DMS53 treated with DMSO at 0.1 percent for 48 hours (cell line): ENCODE results near the gene PQBP1.

Experiments used
- DNase-seq: peaks from one replicate; lab custom pipeline; 2025; ENCODE audit not compliant: unreplicated experiment; lab: John Stamatoyannopoulos, UW

Gene PQBP1

DNA sequence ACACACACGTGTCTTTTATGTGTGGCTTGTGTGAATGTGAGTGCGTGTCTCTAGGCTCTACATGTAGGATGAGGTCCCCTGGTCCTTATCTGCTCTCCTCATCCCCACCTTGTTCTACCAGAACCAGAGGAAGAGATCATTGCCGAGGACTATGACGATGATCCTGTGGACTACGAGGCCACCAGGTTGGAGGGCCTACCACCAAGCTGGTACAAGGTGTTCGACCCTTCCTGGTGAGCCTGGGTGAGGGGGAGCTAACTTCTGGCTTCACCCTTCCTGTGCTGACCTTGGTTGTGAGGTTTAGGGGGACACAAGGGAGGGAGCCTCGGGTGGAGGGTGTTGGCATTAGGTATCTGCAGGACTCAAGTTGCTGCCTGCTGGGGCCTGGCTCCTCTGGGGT is 3.3 kb downstream of the PQBP1 start:
- DNase-seq, result no peak

DNA sequence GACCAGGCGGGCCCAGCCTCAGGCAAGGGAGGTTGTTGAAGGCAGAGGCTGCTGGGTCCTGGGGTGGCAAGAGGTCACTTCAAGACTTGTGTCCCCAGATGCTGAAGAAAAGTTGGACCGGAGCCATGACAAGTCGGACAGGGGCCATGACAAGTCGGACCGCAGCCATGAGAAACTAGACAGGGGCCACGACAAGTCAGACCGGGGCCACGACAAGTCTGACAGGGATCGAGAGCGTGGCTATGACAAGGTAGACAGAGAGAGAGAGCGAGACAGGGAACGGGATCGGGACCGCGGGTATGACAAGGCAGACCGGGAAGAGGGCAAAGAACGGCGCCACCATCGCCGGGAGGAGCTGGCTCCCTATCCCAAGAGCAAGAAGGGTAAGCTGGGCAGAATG is 4.4 kb downstream of the PQBP1 start:
- DNase-seq, result no peak

DNA sequence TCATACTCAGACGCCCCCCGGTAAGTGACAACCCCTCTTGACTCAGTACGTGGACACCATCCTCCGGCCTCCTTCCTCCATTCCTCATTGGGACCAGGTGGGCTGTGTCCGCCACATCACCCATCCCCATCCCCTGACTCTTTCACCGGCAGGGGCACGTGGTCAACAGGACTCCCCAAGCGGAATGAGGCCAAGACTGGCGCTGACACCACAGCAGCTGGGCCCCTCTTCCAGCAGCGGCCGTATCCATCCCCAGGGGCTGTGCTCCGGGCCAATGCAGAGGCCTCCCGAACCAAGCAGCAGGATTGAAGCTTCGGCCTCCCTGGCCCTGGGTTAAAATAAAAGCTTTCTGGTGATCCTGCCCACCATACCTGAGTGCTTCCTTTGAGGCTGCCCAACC is 5.0 kb downstream of the PQBP1 start:
- no peak for DNase-seq

DNA sequence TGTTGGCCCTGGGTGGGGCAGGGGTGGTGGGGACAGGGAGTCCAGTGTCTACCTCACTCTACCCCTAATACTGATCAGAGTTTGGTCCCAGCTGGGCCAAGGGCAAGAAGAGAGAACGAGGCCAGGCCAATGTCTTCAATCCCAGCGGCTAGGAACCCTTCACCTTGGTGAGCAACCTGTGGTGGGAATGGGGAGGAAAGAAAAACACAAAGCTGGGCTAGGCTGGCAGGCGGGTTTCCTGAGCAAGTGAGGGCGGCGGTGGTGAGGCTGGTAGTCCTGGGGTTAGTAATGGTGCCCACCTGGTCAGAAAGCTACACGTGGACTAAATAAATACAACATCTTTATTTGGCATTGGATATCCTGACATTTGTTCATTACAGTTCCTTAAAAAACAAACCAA is 5.6 kb downstream of the PQBP1 start:
- no peak for DNase-seq

DNA sequence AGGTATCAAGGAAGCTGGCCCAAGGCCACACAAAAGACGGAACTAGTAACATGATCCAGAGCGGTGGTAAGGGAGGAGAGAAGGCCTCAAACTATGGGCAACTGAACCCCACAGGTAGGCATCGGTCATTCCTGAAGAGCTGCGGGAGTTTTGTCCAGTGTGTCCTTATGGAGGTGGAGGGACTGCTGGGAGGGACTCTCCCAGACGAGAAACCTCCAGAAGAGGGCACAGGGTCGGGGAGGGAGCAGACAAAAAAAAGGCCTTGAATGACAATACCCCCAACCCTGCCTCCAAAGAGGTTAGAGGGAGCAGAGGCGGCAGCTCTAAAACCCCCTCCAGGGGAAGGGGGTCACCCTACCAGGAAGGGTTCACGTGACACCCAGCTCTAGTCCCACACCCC is 6.5 kb downstream of the PQBP1 start:
- no peak for DNase-seq

DNA sequence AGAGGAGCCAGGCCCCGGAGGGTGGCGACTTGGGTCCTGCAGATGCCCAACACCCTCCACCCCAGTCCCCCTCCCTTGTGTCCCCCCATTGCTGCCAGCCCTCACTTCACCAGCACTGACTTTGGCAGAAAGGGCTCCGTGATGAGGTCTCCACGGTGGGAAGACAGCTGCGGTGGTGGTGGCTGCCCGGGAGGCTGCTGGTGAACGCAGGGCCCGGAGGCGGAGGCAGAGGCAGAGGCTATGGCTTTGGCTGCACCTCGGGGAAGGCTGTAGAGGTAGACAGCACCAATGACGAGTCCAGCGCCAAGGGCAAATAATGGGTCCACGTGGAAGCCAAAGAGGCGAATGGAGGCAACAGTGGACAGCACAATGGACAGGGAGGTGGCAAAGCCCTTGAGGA is 6.9 kb downstream of the PQBP1 start:
- no peak for DNase-seq

DNA sequence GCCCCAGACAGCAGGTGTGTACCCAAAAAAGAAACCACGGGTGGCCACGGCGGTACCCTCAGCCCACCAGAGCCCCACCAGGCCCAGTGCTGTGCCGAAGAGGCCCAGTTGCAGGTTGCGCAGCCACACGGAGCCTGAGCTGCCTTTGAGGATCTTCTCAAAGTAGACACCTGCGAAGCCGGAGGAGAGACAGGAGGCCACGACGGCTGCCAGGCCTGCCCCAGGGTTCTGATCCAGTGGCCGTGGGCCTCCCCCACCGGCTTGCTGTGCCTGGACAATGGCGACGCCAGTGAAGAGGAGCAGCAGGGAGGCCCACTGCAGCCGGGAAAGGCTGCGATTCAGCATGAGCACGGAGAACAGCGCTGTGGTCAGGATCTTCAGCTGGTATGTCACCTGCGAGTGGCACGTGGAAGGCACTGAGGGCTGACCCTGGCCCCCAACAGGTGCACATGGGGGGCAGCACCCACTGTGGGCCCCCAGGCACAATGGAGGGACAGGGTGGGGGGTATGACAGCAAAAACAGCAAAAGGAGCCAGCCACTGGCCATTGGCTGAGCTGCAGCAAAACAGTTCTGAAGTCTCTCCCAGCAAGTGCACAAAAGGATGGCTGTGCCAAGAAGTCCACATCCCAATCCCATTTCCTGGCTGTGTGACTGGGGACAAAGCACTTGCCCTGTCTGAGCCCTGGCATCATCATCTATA is 7.5 kb downstream of the PQBP1 start:
- no peak for DNase-seq

DNA sequence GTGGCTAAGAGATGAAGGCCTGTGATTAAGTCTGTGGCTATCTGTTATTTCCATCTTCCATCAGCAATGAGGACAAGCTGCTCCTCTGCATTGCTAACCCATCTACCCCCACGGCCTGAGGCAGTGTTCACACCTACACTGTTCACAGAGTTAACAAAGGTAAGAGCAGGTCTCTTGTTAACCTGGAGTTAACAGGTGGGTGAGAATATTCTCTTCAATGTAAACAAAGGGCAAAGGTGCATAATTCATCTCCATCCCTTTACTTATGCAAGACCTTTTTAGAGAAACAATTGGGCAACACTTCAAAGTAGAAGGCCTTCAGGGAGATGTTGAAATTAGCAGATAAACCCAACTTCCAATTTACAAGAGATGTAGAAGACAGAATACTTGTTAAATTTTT is 10.9 kb downstream of the PQBP1 start:
- DNase-seq, result no peak

DNA sequence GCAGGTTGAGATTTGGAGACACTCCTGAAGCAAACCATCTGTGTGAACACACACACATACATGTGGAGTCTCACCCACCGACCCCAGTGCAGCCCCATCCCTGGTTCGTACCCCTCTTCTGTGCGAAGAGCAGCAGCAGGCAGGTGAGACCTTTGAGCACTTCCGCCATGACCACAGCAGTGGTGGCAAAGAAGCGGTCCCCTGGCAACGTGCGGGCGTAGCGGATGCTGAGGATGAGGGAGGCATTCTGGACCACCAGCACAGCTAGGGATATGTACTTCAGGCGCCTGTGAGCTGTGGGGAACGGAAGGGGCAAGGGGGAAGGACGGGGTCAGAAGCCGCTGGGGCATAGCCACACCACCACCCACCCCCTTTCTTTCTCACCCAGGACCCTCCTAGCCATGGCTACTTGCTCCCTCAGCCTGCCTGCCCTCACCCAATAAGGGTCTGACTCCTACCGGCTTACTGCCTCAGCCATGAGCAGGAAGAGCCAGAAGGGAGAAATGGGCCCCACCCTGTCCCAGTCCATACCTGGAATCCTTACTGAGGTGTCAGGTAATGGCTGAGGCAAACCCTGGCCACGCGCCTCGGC is 12.1 kb downstream of the PQBP1 start:
- no peak for DNase-seq

DNA sequence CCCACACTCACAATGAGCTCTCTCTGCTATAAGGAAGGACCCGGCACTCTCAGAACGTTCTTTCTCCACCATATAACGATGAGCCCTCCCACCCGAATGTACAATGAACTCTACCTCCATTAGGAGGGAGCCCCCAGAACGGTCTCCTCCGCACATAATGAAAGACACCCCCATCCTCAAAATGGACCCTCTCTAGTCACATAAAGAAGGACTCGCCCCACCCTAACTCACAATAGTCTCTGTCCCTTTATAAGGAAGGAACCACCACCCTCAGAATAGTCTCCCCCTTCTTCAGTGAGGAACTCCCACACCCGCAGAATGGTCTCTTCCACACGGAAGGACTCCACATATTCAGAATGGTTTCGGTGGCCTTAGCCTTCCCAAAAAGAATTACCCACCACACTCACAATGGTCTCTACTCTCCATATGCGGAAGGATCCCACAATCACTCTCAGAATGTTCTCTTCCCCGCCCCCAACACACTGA is 13.2 kb downstream of the PQBP1 start:
- no peak for DNase-seq

DNA sequence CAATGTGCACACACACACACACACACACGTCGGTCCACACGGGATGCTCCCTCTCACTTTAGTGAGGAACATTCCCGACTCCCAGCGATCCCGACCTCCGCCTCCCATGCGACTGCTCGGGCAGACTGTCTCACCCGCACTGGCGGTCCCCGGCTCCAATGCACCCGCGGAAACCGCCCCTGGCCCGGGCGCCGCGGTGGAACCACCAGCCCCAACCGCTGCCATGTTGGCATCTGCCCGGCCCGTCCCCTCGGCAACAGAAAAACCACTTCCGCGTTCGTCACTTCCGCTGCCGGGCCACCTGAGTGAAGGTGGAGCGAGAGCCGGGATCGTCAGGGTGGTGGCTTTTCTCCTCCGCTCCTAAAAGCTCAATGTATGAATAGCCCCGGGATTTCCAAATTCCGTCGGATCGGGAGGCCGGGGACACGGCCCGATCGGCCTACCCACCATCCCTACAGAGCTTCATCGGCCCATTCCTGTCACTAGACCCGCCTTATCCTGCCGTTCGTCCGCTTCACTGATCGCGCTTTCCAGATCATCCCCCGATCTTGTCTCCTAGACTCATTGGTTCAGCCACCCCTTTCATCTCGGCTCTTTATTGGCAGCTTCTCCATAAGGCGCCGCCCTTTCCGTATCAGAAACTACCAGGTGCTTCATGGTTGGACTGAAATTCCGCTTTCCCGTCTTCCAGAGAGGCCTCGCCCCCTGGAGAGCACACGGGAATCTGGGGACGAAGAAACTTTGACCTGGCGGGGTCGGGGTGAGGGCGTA is 13.9 kb downstream of the PQBP1 start, which contains the start of gene SLC35A2:
Gene SLC35A2 (minus strand): TSS at position 235 of the 771 bp plus-strand sequence. CDS start 10 bp downstream, at position 225.
- peak; percentile 89 for DNase-seq

DNA sequence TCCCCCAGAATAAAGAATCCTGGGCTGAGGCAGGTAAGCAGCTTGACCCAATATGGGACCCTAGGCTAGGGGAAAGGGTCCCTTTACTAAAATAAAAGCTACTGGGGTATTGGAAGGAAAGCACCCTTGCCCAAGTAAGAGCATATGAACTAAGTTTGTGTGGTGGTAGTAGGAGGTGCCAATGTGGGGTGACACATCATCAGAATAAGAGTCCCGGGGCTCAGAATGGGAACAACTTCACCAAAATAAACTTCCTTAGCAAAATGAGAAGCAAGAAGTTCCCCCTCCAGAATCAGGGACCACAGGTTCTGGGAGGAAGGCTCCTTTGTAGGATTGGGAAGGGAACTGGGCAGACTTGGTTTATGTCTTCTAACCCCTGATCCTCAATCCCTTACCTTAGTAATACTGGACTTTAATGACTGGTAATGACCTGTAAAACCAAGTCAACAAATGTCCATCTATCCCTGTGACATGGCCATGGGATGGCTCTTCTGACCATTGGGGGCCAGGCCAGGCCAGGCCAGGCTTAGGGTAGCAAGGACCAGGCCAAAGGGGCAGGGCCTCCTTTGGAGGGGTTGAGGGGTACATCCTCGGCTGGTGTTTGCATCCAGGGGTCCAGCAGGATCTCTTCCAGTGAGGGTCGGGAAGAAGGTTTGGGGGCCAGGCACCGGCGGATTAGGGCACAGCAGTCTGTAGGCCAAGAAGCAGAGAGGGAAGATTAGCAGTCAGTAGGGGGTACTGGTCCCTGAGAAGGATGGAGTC is 16.1 kb downstream of the PQBP1 start:
- no peak for DNase-seq

DNA sequence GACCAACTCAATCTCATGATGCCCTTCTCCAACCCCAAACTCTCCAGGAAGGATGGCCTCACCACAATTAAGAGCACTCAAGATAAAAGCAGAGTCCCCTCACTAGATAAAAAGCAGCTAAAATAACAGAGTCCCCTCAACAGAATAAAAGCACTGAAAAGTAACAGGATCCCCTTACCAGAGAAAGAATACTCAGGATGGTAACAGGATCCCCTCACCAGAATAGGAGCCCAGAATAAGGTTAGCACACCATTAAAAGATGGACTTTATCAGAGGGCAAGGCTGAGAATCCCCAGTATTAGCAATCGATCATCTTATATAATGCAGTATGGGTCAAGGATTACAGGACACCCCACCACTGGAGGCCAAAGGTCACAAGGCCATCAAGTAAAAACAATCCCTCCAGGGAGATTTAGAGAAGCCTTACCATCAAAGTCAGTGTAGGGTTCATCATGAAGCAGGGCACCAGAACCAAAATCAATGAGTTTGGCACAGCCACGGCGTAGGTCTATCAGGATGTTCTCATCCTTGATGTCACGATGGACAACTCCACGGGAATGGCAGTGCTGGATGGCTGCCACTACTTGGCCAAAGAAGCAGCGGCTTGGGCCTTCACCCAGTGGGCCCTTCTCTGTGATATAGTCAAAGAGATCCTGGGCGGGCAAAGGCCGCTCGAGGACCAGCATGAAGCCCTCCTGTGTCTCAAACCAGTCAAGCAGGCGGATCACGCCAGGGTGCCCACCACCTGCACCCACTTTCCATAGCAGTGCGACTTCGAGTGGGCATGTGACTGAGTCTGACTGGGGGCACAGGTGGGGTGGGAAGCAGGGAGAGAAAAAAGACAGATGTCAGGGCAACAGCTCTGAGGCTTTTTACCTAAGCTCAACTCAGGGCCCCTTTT is 17.1 kb downstream of the PQBP1 start:
- no peak for DNase-seq

DNA sequence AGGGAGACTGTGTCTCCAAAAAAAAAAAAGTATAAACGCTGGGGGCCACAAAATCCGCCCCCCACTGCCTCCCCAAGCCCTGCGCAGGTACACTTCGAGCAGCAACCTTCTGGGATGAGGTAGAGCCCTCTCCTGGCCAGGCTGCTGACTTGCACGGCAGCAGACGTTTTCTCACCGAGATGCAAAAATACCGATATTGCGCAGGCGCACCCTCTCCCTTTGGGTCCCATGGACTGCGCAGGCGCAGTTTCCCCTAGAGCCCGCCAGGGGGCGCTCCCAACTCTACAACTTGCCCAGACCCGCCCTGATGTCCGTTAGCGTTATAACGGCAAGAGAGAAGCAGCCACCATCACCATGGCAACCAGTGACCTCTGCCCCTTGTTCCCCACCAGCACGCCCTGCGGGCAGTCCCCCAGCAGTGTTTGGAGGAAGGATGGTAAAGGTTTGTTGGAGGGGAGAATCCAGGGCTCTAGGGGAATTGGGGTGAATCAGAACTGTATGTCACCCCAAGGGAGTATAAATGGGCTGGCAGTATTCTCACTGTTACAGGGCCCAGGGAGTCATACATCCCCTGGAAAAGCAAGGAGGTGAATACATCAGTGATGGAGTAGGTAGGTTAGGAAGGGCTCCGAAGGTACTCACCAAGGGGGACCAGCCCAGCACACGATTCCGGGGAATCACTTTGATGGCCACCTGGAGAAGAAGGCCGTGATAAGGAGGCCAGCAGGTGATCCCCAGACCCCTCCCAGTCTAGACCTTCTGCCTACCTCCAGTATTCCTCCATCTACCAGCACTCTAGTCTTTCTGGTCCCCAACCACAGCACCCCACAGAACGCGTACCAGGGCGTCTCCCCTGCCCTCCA is 19.6 kb downstream of the PQBP1 start:
- DNase-seq, result peak; percentile 90

DNA sequence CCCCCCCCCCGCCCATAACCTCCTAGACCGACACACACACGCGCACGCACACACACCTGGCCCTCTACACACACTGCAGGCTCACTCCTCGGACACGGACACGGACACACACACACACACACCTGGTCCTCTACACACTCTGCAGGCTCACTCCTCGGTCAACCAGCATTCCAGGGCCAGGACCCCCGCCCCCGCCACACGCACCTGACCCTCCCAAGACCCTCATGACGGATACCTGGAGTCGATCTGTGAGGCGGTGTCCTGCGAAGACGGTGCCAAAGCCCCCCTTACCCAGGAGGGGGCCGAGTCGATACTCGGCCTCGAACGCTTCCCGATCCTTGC is 20.5 kb downstream of the PQBP1 start:
- DNase-seq, result no peak

DNA sequence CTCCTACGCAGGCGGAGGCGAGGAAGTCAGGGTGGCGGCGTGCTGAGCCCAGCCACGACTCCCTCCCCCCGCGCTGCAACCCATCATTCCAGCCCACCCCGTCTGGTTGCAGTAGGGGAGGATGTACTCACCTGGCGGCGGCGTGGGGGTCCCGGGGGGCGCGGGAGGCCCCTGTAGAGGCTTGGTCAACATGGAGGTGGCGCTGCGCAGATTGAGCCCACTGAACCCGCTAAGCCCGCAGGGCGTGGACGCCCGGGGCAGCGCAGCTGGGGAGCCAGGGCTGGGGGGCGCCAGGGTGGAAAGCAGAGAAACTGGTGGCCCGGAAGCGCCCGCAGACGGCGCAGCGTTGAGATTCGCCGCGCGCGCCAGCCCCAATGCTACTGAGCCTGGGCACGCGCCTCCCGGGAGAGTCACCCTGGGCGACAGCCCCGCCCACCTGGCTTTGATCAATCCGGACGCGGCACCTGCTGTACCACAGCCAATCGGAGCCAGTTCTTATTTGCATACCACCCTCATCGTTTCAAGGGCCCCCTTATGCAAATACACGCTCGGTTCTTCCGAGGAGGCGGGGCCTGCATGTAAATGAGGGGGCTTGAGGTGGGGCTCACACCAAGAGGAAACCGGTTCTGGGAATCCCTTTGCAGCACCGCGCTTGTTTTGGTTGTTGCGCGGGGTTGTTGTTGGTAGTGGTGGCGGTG is 21.1 kb downstream of the PQBP1 start, which contains the start of gene PIM2:
Gene PIM2 (minus strand): TSS at position 382 of the 698 bp plus-strand sequence. CDS start 190 bp downstream, at position 192.
- DNase-seq, result peak; percentile 87

DNA sequence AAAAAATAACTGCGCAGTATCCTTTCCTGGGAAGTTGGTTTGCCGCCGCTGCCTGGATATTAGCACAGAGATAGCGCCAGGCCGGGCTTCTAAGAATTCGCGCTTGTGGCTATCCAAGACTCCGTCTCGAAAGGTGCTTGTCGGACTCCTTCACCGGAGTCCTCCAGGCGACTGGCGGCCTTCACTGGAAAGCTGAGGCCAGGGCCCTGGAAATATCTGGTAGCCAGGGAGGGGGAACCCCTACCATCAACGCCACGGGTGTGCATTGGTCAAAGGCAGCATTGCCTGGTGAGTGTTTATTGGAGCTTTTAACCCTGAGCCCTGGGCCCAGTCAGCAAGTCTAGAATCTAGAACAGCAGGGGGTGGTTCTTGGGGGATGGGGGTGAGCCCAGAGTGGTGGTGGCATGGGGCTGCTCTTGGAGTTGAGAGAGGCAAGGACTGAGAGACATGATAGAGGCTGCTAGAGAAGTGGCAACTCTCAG is 21.7 kb downstream of the PQBP1 start:
- no peak for DNase-seq

DNA sequence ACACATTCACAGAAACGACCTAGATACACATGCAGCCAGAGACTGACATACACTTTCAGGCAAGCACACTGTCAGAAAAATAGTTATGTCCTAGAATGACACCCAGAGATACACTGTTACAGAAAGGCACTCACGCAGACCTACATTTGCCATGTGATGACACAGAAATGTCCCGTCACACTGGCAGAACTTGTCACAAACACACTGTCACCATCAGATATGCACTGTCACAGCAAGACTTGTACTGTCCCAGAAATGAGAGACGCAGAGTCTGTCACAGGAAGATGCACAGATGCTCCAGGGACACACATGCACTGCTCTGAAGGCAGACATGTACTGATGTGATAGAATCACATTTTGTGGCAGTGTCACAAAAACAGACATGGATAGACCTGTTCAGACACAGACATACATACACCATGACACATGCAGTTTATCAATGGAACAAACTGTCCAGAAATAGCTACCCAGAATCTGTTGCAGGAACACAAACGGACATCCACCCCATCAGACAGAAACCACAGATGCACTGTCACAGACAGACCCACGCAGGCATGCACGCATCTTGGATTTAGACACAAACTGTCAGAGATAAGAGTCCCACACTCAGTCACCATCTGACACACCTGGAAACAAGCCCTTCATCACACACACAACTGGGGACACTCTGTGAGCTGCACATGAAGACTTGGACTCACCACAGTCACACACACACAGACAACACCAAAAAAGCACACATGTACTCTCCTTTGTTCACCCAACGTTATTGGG is 22.4 kb downstream of the PQBP1 start:
- no peak for DNase-seq
